GM18858 (cell line): ENCODE measurements around the gene ZNF600.
"Not testable (repeated sequence)": the region's sequence is repeated elsewhere in the genome, so short reads cannot be mapped to it uniquely, and the experiment has no call there.

ENCODE experiments used
- ATAC-seq: cut with Tn5 transposase; IDR thresholded peaks from one replicate; pipeline ENCODE4 v1.9.1; 2021; ENCODE audit not compliant: unreplicated experiment

ZNF600 gene

GRCh38 chr19:52742516-52742915, 44.1 kb downstream of the ZNF600 start:
- no peak for ATAC-seq

GRCh38 chr19:52741951-52742485, 44.6 kb downstream of the ZNF600 start:
- no peak for ATAC-seq

GRCh38 chr19:52741371-52741770, 45.2 kb downstream of the ZNF600 start:
- not testable (repeated sequence) for ATAC-seq

GRCh38 chr19:52739576-52739975, 47.0 kb downstream of the ZNF600 start:
- no peak for ATAC-seq

- ATAC-seq = no peak
These were observed 50.9 kb downstream of the ZNF600 start for GRCh38 chr19:52735734-52736133.

- ATAC-seq = peak; percentile 55
These were observed 51.5 kb downstream of the ZNF600 start, which contains the start of gene ZNF611 for GRCh38 chr19:52734893-52735661. Gene ZNF611, minus strand, starts transcription at chr19:52735044. Its CDS starts 19,150 bp downstream, at chr19:52715894.

- ATAC-seq = peak; percentile 24
These were observed 52.2 kb downstream of the ZNF600 start for GRCh38 chr19:52734331-52734892.

- not testable (repeated sequence) for ATAC-seq
These were observed 60.5 kb downstream of the ZNF600 start for GRCh38 chr19:52726051-52726450.

- ATAC-seq = no peak
These were observed 61.0 kb downstream of the ZNF600 start for GRCh38 chr19:52725528-52725961.

- ATAC-seq = no peak
These were observed 61.7 kb downstream of the ZNF600 start for GRCh38 chr19:52724701-52725514.

GRCh38 chr19:52723907-52724598, 62.5 kb downstream of the ZNF600 start:
- not testable (repeated sequence) for ATAC-seq

GRCh38 chr19:52722062-52723003, 64.3 kb downstream of the ZNF600 start:
- no peak for ATAC-seq

- ATAC-seq = not testable (repeated sequence)
These were observed 66.0 kb downstream of the ZNF600 start for GRCh38 chr19:52720541-52720940.

- no peak for ATAC-seq
These were observed 70.1 kb downstream of the ZNF600 start for GRCh38 chr19:52716522-52716921.

GRCh38 chr19:52715902-52716301, 70.7 kb downstream of the ZNF600 start:
- not testable (repeated sequence) for ATAC-seq

GRCh38 chr19:52715330-52715729, 71.3 kb downstream of the ZNF600 start:
- not testable (repeated sequence) for ATAC-seq
